MG63 (cell line): ENCODE results near the gene CDK11A. TPM values are rescaled to one million over a fixed set of nuclear protein-coding genes. Genes with fewer than 3 reads are reported as not detected.
"Not testable (repeated sequence)": the region's sequence is repeated elsewhere in the genome, so short reads cannot be mapped to it uniquely, and the experiment has no call there.

Experiments
- DNase-seq: peaks from one replicate; pipeline ENCODE4 v3.0.0-alpha.2; 2020
- H3K27me3 ChIP-seq: fragments of 250-450 bp; sonication (Bioruptor Pico); 2 replicates; pipeline ENCODE4 v1.5.1; 2020; ENCODE audit warnings: mild to moderate bottlenecking, moderate library complexity
- H3K36me3 ChIP-seq: fragments of 250-450 bp; sonication (Bioruptor Pico); 2 replicates; pipeline ENCODE4 v1.5.1; 2020; ENCODE audit warnings: mild to moderate bottlenecking, moderate library complexity
- H3K4me3 ChIP-seq: fragments of 250-450 bp; sonication (Bioruptor Pico); 2 replicates; pipeline ENCODE4 v1.5.1; 2020; ENCODE audit warnings: mild to moderate bottlenecking, moderate library complexity
- H3K9me3 ChIP-seq: fragments of 250-450 bp; sonication (Bioruptor Pico); 2 replicates; pipeline ENCODE4 v1.5.1; 2020; ENCODE audit warnings: mild to moderate bottlenecking, moderate library complexity
- total RNA-seq: library from RNA; depleted of rRNA; stranded (reverse); fragments of >200 nt; shearing (Covaris generic); gene quantifications from 2 replicates; pipeline ENCODE4 v1.2.3, GENCODE V29; 2014; ENCODE audit warnings: low replicate concordance

The CDK11A gene
- total RNA-seq, 1 experiment from 2014 or later: 9.6 TPM

GRCh38 chr1:1700557-1700956, 23.6 kb downstream of the CDK11A start:
- DNase-seq, H3K27me3 ChIP-seq, H3K4me3 ChIP-seq, H3K36me3 ChIP-seq, H3K9me3 ChIP-seq: not testable (repeated sequence)

GRCh38 chr1:1700067-1700466, 24.1 kb downstream of the CDK11A start:
- H3K27me3 ChIP-seq, H3K4me3 ChIP-seq, H3K36me3 ChIP-seq, H3K9me3 ChIP-seq, DNase-seq: not testable (repeated sequence)

- not testable (repeated sequence) for DNase-seq, H3K9me3 ChIP-seq, H3K27me3 ChIP-seq, H3K36me3 ChIP-seq, H3K4me3 ChIP-seq
Observed at GRCh38 chr1:1699061-1699460, 25.1 kb downstream of the CDK11A start.

GRCh38 chr1:1697358-1698183, 26.6 kb downstream of the CDK11A start:
- not testable (repeated sequence) for DNase-seq, H3K36me3 ChIP-seq, H3K4me3 ChIP-seq, H3K9me3 ChIP-seq, H3K27me3 ChIP-seq

GRCh38 chr1:1696431-1697357, 27.5 kb downstream of the CDK11A start:
- not testable (repeated sequence) for H3K36me3 ChIP-seq, H3K4me3 ChIP-seq, H3K27me3 ChIP-seq, H3K9me3 ChIP-seq, DNase-seq

- peak within 1 kb of the TSS; percentile 70 for H3K4me3 ChIP-seq
- H3K27me3 ChIP-seq, H3K36me3 ChIP-seq, H3K9me3 ChIP-seq: not testable (repeated sequence)
- DNase-seq: peak; percentile 95
Observed at GRCh38 chr1:1692714-1693647, 31.2 kb downstream of the CDK11A start, which contains the start of gene SLC35E2B. Gene SLC35E2B (minus strand): TSS chr1:1692795. CDS start chr1:1676699, 16,096 bp downstream.

GRCh38 chr1:1692324-1692713, 31.8 kb downstream of the CDK11A start:
- peak overlapping the region; percentile 70 for H3K4me3 ChIP-seq
- H3K27me3 ChIP-seq, H3K36me3 ChIP-seq, H3K9me3 ChIP-seq: not testable (repeated sequence)
- peak; percentile 81 for DNase-seq

GRCh38 chr1:1691443-1691842, 32.7 kb downstream of the CDK11A start:
- not testable (repeated sequence) for DNase-seq, H3K27me3 ChIP-seq, H3K36me3 ChIP-seq, H3K9me3 ChIP-seq, H3K4me3 ChIP-seq

GRCh38 chr1:1689526-1689925, 34.6 kb downstream of the CDK11A start:
- H3K9me3 ChIP-seq, H3K36me3 ChIP-seq, DNase-seq, H3K27me3 ChIP-seq, H3K4me3 ChIP-seq: not testable (repeated sequence)

- Histone ChIP-seq H3K4me3 (no peak overlapping the region), H3K36me3 (peaks cover 4% of the 10 kb centered on the region), H3K9me3 (no peaks in the 10 kb centered on the region), H3K27me3 (no peaks in the 10 kb centered on the region)
- no peak for DNase-seq
Observed at GRCh38 chr1:1687846-1688245, 36.3 kb downstream of the CDK11A start.

GRCh38 chr1:1684031-1684681, 40.0 kb downstream of the CDK11A start:
- Histone ChIP-seq H3K9me3 (no peaks in the 10 kb centered on the region), H3K4me3 (no peak overlapping the region), H3K27me3 (no peaks in the 10 kb centered on the region), H3K36me3 (peaks cover 10% of the 10 kb centered on the region)
- DNase-seq: no peak

GRCh38 chr1:1683104-1683905, 40.9 kb downstream of the CDK11A start:
- Histone ChIP-seq H3K9me3 (no peaks in the 10 kb centered on the region), H3K4me3 (no peak overlapping the region), H3K36me3 (peaks cover 13% of the 10 kb centered on the region), H3K27me3 (no peaks in the 10 kb centered on the region)
- no peak for DNase-seq

- DNase-seq: no peak
- peaks cover 16% of the 10 kb centered on the region for H3K36me3 ChIP-seq
- H3K4me3 ChIP-seq: no peak overlapping the region
- H3K9me3 ChIP-seq: no peaks in the 10 kb centered on the region
- no peaks in the 10 kb centered on the region for H3K27me3 ChIP-seq
Observed at GRCh38 chr1:1680912-1681273, 43.3 kb downstream of the CDK11A start.

- DNase-seq: no peak
Observed at GRCh38 chr1:1680031-1680911, 43.9 kb downstream of the CDK11A start.

More at GRCh38 chr1:1680031-1680911, 43.9 kb downstream of the CDK11A start:
- Histone ChIP-seq H3K4me3 (no peak overlapping the region), H3K9me3 (no peaks in the 10 kb centered on the region), H3K36me3 (peaks cover 13% of the 10 kb centered on the region), H3K27me3 (no peaks in the 10 kb centered on the region)
